HT1080 (cell line): ENCODE measurements around the gene TMEM209. TPM values are rescaled to one million over a fixed set of nuclear protein-coding genes. Genes with fewer than 3 reads are reported as not detected.
"Not testable (repeated sequence)": the region's sequence is repeated elsewhere in the genome, so short reads cannot be mapped to it uniquely, and the experiment has no call there.

ENCODE experiments used
- DNase-seq: peaks from one replicate; pipeline ENCODE4 v3.0.0-alpha.2; 2015; ENCODE audit warnings: low read depth
- total RNA-seq: library from RNA; depleted of rRNA; stranded (reverse); fragments of >200 nt; shearing (Covaris generic); gene quantifications from 2 replicates; pipeline ENCODE4 v1.2.3, GENCODE V29; 2014

The TMEM209 gene
- total RNA-seq, 1 experiment from 2014 or later = 18.2 TPM

DNA sequence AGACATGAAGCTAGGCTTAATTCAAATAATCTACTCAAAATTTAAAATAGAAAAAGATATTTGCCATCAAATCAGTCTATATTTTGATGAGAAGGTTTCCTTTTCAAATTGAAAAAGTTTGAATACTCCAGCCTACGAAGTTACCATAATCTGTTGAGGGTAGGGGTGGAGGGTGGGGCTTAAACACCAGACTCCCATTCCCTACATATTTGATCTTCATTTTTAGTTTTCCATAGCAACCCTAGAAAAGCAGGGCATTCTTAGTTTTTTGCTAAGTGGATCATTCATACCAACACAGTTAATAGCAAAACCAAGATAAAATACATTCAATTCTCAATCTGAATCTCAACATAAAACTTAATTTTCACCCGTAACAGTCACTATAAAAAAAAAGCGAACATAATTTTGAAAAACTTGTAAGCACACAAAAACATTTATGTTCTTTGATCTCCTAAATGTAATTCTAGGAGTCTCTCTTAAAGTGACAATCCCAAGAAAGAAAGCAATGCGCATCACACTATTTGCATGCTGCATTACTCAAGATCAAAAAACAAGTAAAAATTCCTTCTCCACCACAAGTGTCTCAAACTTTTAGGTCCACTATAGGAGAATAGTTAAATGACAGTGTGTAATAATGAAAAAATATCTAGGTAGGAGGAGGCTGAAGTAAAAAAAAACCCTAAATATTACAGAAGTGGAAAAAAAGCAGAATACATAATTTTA, 30.8 kb downstream of the TMEM209 start:
- no peak for DNase-seq

DNA sequence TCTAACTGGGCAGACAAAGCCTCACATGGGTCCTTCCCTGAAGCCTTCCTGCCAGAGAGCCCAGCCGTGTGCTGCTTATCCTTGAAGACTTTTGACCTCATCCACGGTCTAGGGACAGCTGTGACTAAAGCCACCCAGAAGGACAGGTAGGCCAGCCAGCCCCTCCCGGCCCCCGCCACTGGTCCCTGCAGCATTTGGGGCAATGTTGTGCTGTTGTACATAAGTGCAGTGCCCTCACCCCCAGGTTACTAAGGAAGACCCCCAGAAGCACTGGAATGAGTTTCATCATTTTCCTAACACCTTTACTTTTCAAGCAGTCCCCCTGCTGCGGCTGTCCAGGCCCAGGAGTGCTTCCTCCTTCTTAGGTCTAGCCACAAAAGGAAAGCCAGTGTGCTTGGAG, 43.0 kb downstream of the TMEM209 start:
- no peak for DNase-seq

DNA sequence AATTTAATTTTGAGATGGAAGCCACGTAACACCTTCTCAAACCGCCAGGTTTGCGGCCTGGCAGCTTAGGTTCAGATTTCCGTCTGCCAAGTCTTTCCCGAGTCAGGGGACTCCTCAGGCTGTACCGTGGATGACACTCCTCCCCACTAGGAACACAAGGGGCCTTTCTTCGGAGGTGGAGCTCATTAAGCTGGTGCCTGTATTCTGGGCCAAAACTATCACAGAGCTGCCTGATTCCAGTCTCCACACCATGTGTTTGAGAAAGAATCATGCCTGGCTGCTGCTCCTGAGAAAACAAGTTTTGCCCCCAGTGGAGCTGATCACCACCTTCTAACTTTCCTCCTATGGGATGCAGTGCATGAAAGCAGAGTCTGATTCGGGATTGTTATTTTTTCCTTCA, 44.8 kb downstream of the TMEM209 start:
- no peak for DNase-seq

DNA sequence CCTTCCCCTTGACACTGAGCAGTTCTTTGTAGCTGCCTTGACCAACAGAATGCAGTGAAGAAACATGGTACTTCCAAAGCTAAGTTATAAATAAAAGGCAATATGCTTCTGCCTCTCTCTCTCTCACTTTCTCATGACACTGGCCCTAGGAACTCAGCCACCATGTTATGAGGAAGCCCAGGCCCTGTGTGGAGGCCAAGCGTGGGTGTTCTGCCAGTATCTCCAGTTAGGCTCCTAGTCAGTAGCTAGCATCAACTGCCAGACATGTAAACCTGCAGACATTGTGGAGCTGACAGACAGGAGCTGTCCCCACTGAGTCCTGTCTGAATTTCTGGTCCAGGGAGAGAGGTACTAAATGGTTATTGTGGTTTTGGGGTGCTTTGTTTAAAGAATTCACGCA, 45.2 kb downstream of the TMEM209 start:
- DNase-seq = no peak

DNA sequence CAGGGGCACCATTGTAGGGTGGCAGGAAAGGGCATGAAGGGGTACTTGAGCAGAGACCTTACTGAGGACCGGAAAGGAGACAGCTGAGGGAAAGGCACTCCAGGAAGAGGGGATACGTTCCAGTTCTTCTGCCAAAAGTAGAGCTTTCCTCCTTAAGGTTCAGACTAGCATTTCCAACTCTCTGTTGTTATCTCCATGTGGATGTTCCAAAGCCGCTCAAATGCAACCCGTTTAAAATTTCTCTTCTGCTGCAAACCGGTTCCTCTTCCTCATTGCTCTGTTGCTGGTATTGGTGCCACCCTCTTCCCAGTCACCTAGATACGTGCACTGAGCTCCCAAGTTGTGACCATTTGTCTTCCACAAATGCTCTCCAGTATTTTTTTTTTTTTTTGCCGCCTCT, 47.5 kb downstream of the TMEM209 start:
- no peak for DNase-seq

DNA sequence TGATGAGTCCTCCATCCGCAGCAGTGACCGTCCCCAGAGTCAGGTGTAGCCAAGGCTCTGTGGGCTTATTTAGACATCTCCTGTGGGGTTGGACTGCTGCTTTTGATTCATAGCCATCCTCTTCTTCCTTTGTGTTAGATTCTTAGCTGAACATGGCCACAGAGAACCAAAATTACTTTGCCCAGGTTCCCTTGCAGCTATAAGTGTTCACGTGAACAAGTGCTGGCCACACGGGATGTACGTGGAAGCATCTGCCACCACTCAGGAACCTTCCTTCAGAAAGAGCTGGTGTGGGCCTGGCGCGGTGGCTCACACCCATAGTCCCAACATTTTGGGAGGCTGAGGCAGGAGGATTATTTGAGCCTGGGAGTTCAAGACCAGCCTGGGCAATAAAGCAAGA, 49.1 kb downstream of the TMEM209 start:
- DNase-seq = no peak

DNA sequence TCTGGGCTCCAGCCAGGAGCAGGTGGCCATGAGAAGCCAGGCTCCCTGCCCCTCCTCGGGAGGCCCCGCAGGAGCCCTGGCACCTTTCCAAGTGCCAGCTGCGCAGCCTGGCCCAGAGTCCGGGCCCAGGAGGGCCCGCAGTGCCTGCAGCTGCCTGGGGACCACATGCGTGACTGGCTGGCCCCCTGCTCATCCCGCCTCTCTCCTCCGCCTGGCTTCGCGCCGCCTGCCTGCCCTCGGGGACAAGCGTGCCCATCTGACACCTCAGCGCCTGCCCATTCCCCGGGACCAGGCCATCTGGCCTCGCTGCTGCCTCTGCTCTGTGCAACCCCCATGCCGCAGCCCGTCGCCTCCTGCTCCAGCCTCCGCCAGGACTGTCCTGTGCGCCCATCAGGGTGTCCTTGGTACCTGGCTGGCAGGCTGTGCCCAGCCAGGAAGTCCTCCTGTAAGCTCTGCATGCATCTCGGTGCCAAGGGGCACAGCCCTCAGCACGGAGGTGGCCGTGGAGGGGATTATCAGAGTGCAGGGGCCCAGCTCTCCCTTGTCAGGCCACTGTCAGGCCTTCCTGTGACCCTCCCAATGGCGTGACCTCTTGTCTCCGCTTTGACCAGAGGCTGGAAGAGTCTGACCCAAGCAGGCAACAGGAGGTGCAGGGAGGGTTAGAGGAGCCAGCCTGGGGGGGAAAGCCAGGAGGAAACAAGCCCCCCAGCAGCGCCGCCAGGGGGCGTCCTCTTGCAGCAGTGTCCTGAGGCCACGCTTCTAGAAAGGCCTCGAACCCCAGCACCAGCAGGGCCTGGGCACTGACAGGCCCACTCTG, 50.5 kb downstream of the TMEM209 start:
- DNase-seq = no peak

DNA sequence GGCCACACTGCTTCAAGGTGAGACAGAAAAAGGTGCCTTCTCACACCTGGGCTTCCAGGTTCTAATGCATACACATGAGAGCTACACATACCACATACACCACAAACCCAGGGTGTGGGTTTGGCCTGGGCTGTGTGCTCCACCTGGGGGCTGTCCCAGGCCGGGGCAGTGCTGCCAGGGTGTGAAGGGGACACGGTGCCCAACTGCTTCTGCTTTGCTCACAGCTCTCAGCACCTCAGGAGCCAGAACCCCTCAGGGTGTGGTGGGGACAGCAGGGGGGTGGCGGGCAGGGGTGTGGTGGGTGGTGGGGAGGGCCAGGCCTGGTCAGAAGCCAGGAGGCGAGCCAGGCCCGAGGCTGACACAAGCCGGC, 51.1 kb downstream of the TMEM209 start:
- no peak for DNase-seq

DNA sequence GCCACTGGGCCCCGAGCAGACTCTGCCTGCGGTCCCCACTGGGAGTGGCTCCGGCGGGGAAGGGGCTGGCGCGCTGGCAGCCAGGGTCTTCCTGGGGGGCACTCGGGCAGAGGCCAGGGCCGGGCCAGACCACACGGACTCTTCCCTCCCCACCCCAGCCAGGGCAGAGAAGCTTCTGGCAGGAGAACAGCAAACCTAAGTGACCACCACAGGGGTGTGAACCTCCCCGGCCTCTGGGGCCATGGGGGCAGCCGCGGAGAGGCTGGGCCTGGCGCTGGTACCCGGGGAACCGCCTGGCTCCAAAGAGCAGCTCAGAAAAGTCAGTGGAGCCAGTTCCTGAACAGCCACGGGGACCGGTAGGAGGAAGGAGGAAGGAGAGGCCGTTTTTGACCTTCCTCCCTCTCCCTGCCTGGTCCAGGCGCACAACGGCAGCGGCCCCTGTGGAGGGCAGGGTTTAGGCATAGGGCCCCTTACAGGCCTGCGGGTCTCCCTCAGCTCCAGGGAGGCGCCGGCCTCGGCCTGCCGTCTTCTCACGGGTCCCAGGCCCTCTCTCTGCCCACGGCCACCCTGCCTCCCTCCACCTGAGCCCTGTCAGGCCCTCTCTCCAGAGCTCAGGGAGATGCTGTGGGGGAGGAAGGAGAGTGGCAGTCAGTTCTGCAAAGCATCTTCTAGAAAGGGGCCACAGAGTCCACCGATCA, 51.8 kb downstream of the TMEM209 start:
- DNase-seq = no peak

DNA sequence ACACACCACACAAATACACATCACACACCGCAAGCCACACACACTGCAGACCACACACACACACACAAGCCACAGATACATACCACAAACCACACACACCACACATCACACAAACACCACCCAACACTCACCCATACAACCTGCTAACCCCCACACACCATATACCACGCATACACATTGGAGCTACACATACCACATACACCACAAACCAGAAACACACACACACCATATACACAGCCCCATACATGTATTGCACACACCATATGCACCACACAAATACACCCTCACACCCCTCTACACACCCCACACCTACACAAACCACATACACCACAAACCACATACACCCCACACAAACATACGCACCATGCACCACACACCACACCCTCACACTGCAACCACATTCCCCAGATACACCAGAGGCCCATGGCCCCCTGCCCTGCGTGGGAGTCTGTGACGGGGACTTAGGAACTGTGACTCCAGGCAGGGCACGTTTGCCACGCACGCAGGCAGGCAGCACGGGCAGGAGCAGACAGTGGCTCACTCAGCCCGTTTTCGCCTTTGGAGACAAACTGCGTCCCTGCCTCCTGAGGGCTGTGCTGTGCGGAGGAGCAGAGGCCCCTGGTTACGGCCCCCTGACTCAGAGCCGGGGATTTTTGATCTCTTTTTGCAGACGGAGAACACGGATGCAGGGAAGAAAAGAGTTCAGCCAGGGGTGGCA, 52.6 kb downstream of the TMEM209 start:
- no peak for DNase-seq

DNA sequence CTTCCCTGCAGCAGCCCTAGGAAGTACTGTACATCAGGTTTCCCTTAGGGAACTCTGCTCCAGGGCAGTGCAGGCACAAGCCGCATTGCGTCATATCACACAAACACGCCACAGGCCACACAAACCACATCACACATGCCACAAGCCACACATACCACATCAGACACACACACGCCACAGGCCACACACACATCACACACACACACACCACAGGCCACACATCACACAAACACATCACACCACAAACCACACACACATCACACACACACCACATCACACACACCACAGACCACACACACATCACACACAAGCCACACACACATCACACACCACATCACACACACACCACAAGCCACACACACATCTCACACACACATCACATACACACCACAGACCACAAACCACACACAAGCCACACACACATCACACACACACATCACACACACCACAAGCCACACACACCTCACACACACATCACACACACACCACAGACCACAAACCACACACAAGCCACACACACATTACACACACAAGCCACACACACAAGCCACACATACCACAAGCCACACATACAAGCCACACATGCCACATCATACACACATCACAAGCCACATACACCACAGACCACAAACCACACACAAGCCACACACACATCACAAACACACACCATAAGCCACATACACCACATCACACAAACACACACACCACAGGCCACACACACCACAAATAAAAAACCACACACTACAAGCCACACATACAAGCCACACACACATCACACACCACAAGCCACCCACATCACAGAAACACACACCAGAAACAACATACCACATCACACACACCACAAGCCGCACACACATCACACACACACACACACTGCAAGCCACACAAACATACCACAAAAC, 53.4 kb downstream of the TMEM209 start:
- DNase-seq = peak; percentile 27

DNA sequence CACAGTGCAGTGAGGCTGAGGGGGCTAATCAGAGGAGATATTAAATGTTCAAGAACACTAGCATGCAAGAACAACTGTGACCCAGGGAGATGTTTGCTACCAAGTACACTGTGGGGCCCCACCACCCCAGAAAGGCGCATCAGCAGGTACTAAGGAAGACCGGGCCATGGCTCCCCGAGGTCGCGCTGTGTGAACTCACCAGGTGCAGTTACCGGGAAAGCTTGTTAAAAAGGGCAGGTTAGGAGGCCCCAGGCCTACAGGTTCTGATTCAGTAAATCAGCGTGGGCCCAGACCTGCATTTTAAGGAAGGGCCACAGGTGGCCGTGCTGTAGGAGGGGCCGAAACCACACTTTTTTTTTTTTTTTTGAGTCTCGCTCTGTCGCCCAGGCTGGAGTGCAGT, 54.6 kb downstream of the TMEM209 start:
- DNase-seq = no peak

DNA sequence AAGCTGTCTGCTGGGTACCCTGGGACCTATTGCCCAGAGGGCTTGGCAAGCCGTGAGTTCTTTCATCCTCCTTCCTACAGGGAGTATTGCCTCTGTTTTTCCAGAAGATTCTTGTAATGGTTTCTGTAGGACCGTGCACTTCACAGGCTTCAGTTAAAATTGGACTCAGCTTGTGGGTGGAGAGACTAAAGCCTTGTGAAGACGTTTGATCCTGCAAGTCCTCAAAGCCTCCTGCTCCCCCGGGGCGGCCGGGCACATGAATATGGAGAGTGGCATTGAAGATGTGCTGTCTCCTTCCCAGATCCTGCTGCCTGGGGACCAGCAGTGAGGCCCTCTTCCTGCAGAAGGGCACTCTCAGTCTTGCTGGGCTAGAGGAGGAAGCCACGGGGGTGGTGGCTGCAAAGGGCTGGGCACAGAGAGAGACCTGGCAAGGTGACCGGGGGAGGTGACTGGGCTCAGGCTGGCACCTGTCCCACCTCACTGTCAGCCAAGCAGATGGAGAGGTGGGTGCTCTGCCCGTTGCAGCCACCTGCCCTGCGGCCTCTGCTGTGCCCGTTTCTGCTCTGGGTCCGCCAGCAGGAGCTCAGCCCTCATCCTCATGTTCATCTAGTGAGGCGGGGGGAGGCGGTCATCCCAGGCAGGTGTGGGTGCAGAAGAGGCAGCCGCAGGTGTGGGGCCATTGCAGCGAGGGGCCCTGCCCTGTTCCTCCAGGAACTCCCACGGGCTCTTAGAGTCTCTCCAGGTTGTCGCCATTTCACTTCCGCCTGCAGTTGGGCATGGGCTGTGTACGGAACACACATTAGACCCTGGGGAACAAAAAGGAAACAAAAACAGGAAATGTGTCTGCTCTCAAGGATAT, 55.7 kb downstream of the TMEM209 start:
- no peak for DNase-seq

DNA sequence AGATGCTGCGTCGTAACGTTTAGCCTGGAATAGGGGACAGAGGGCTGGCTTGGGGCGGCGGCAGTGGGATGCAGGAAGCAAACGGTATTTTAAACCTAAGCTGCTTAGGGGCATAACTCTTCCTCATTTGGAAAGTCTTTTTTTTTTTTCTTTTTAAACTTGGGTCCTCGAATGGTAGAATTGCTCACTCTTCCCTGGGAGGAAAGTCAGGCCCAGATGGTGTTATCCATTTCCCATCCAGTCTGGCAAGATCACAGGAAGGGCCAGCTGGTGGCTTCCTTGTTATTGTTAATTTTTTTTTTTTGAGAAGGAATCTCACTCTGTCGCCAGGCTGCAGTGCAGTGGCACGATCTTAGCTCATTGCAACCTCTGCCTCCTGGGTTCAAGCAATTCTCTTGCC, 56.6 kb downstream of the TMEM209 start:
- DNase-seq = no peak

DNA sequence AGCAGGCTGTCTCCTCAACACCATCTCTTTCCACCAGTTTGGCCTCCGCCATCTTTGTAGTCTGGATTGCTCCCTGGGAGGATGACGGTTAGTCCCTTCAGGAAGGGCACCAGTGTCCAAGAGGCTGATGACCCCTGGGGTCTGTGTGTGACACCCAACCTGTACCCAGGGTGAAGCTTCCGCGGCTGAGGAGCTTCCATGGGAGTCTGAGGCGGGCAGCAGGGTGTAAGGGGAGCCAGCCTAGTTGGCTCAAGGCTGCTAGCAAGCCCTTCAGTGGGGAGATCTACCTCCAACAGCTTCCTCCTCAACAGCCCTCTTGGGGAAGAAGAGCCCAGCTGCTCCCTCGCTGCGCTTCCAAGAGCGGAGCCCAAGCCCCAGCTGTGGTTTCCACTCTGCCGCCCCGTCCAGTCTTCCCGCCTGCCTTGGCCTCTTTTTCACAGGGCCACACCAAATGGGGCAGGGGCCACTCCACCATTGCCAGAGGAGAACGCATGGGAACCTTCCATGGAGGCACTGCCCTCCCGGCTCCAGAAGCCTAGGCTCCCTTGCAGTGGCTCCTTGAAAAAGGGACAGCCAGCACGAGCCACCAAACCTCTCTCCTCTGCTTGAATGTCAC, 57.4 kb downstream of the TMEM209 start:
- DNase-seq = no peak

DNA sequence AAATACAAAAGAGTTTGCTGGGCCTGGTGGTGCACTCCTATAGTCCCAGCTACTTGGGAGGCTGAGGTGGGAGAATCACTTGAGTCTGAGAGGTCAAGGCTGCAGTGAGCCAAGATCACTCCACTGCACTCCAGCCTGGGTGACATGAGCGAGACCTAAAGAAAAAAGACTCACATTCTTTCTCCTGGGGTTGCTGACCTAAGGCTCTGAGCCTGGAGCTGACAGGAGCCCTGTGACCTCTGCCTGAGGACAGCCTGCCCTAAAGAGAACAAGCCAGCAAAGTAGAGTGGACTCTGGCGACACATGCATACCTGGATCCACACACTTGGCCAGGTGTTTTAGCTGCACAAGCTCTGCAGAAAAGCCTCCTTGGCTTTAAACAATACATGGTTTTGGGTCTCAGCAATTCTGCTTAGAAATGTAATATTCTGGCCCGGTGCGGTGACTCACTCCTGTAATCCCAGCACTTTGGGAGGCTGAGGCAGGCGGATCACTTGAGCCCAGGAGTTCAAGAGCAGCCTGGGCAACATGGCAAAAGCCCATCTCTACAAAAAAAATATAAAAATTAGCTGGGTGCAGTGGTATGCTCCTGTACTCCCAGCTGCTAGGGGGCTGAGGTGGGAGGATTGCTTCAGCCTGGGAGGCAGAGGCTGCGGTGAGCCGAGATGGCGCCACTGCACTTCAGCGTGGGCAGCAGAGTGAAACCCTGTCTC, 58.4 kb downstream of the TMEM209 start:
- no peak for DNase-seq

DNA sequence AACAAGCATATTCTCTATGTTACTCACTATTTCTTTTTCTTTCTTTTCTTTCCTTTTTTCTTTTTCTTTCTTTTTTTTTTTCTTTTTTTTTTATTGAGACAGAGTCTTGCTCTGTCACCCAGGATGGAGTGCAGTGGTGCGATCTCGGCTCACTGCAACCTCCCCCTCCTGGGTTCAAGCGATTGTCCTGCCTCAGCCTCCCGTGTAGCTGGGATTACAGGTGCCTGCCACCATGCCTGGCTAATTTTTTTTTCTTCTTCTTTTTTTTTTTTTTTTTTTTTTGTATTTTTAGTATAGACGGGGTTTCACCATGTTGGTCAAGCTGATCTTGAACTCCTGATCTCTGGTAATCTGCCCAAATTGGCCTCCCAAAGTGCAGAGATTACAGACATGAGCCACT, 59.1 kb downstream of the TMEM209 start:
- DNase-seq = not testable (repeated sequence)

DNA sequence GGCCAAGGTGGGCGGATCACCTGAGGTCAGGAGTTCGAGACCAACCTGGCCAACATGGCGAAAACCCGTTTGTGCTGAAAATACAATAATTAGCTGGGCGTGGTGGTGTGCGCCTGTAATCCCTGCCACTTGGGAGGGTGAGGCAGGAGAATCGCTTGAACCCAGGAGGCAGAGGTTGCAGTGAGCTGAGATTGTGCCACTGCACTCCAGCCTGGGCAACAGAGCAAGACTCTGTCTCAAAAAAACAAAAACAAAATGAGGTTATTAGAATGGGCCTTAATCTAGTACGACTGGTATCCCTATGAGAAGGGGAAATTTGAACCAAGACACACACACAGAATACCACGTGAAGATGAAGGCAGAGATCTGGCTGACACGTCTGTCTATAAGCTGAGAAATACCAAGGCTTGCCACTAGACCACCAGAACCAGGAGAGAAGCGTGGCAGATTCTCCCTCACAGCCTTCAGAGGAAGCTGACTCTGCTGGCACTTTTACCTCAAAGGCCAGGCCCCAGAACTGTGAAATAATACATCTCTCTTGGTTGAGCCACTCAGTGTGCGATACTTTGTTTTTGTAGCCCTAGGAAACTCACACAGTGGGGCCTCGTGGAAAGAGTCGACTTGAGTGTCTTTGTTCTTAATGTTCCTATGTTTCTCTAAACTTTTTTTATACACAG, 59.6 kb downstream of the TMEM209 start:
- no peak for DNase-seq
